Measurements from ENCODE around the gene LPXN.

GRCh38 chr11:58573451-58574104, 2.1 kb downstream of the LPXN start:
- no peak for TF ChIP-seq CTCF (IDR thresholded peaks at IDR 0.05)
- TF ChIP-seq POLR2A (IDR thresholded peaks at IDR 0.05), result no peak
